ENCODE measurements around the gene ITPR1. TPM values are rescaled to one million over a fixed set of nuclear protein-coding genes. Genes with fewer than 3 reads are reported as not detected.
A peak's percentile ranks its signal among the peaks of the same experiment; 100 is the strongest.

The ITPR1 gene
- total RNA-seq, 1 donor from 2014 or later: 121 TPM

- H3K27ac ChIP-seq: no peak overlapping the region
- H3K9me3 ChIP-seq: no peaks in the 10 kb centered on the region
- no peak overlapping the region for H3K4me3 ChIP-seq
- intact Hi-C loops (cut with DNase I): loop anchor here (10.0 kb wide), 1 partner anchor 488 kb away; no protein-coding TSS in a partner anchor
- H3K27me3 ChIP-seq: no peaks in the 10 kb centered on the region
- peaks cover 0 to 10% of the 10 kb centered on the region in 2 donors for H3K4me1 ChIP-seq
- no peak for TF ChIP-seq CTCF (IDR thresholded peaks at IDR 0.05)
- H3K36me3 ChIP-seq: peaks cover 0 to 20% of the 10 kb centered on the region in 2 donors
- no peak for DNase-seq (ENCODE audit: low spot score in 2 of 2)
These were observed 4.0 kb downstream of the ITPR1 start for GRCh38 chr3:4497005-4497692.

GRCh38 chr3:4497843-4498324 is 4.7 kb downstream of the ITPR1 start:
- no peak overlapping the region for H3K27ac ChIP-seq
- no peak for TF ChIP-seq CTCF (IDR thresholded peaks at IDR 0.05)
- intact Hi-C loops (cut with DNase I): loop anchor here (10.0 kb wide), 1 partner anchor 487 kb away; no protein-coding TSS in a partner anchor
- no peaks in the 10 kb centered on the region for H3K27me3 ChIP-seq
- no peak overlapping the region for H3K4me3 ChIP-seq
- H3K4me1 ChIP-seq: peaks cover 0 to 10% of the 10 kb centered on the region in 2 donors
- no peak for DNase-seq (ENCODE audit: low spot score in 2 of 2)
- H3K9me3 ChIP-seq: no peaks in the 10 kb centered on the region
- H3K36me3 ChIP-seq: peaks cover 0 to 20% of the 10 kb centered on the region in 2 donors

GRCh38 chr3:4498446-4498845 is 5.3 kb downstream of the ITPR1 start:
- no peak for DNase-seq (ENCODE audit: low spot score in 2 of 2)
- Histone ChIP-seq H3K4me1 (peaks cover 0 to 12% of the 10 kb centered on the region in 2 donors), H3K9me3 (no peaks in the 10 kb centered on the region), H3K27ac (no peak overlapping the region), H3K27me3 (no peaks in the 10 kb centered on the region), H3K36me3 (peaks cover 0 to 20% of the 10 kb centered on the region in 2 donors), H3K4me3 (no peak overlapping the region)
- intact Hi-C loops (cut with DNase I): loop anchor here (10.0 kb wide), 1 partner anchor 486 kb away; no protein-coding TSS in a partner anchor
- no peak for TF ChIP-seq CTCF (IDR thresholded peaks at IDR 0.05)

- Histone ChIP-seq H3K36me3 (peaks cover 0 to 20% of the 10 kb centered on the region in 2 donors), H3K9me3 (no peaks in the 10 kb centered on the region), H3K4me1 (peaks cover 10 to 29% of the 10 kb centered on the region in 2 donors), H3K27ac (peak overlapping the region in 1 of 2 donors; percentile 86), H3K27me3 (no peaks in the 10 kb centered on the region), H3K4me3 (no peak overlapping the region)
- no peak for DNase-seq (ENCODE audit: low spot score in 2 of 2)
- no peak for TF ChIP-seq CTCF (IDR thresholded peaks at IDR 0.05)
- intact Hi-C loops (cut with DNase I): no loop called here
These were observed 8.3 kb downstream of the ITPR1 start for GRCh38 chr3:4501437-4501836.

- no peak for DNase-seq (ENCODE audit: low spot score in 2 of 2)
- no peaks in the 10 kb centered on the region for H3K9me3 ChIP-seq
- no peaks in the 10 kb centered on the region for H3K27me3 ChIP-seq
- peaks cover 0 to 20% of the 10 kb centered on the region in 2 donors for H3K36me3 ChIP-seq
- H3K4me3 ChIP-seq: no peak overlapping the region
- intact Hi-C loops (cut with DNase I): no loop called here
- H3K27ac ChIP-seq: peak overlapping the region; percentile 86 to 95
- no peak for TF ChIP-seq CTCF (IDR thresholded peaks at IDR 0.05)
- H3K4me1 ChIP-seq: peaks cover 10 to 30% of the 10 kb centered on the region in 2 donors
These were observed 8.8 kb downstream of the ITPR1 start for GRCh38 chr3:4501927-4502326.
